SU-DHL-6 (cell line): ENCODE results near the gene CPNE4.

Source experiments
- H2AFZ ChIP-seq: fragments of 200-600 bp; sonication (generic); 2 replicates; pipeline ENCODE4 v1.6.1; 2014; ENCODE audit warnings: low read depth, mild to moderate bottlenecking, moderate library complexity, mixed read lengths, antibody characterized with exemption, low read length; ENCODE audit not compliant: severe bottlenecking
- H3F3A ChIP-seq: fragments of 200-600 bp; shearing (Covaris generic); 2 replicates; pipeline ENCODE4 v1.6.0; 2016; ENCODE audit warnings: antibody characterized with exemption, mild to moderate bottlenecking; ENCODE audit not compliant: insufficient read depth
- H3K27ac ChIP-seq: fragments of 200-600 bp; sonication (generic); 2 replicates; pipeline ENCODE4 v1.5.1; 2016; ENCODE audit warnings: low read depth, mild to moderate bottlenecking, low read length, moderate library complexity, mixed read lengths
- H3K27me3 ChIP-seq: fragments of 200-600 bp; sonication (generic), shearing (Covaris generic); 2 replicates; pipeline ENCODE4 v1.6.0; 2014; ENCODE audit warnings: mild to moderate bottlenecking, low read length
- H3K36me3 ChIP-seq: fragments of 200-600 bp; sonication (generic); 2 replicates; pipeline ENCODE4 v1.6.1; 2014; ENCODE audit warnings: mild to moderate bottlenecking, low read length, mixed read lengths
- H3K4me2 ChIP-seq: fragments of 300-600, 200-600 bp; shearing (Covaris generic), sonication (generic); 2 replicates; pipeline ENCODE4 v1.6.0; 2014; ENCODE audit warnings: low read length, low read depth, mild to moderate bottlenecking; ENCODE audit not compliant: poor library complexity, severe bottlenecking
- H3K4me3 ChIP-seq: fragments of 200-600 bp; sonication (generic); 2 replicates; pipeline ENCODE4 v1.5.1; 2014; ENCODE audit warnings: antibody characterized with exemption, low read length, mild to moderate bottlenecking, mixed read lengths; ENCODE audit not compliant: insufficient read depth, poor library complexity, severe bottlenecking
- H3K79me2 ChIP-seq: fragments of 200-600 bp; sonication (generic); 2 replicates; pipeline ENCODE4 v1.6.1; 2014; ENCODE audit warnings: mild to moderate bottlenecking, low read length, moderate library complexity; ENCODE audit not compliant: insufficient read depth
- H3K9ac ChIP-seq: fragments of 200-600 bp; sonication (generic); 2 replicates; pipeline ENCODE4 v1.7.0; 2014; ENCODE audit warnings: mild to moderate bottlenecking, low read length
- H3K9me2 ChIP-seq: fragments of 200-600 bp; sonication (generic); replicated peaks from 2 replicates; pipeline ENCODE4 v1.6.1; 2014; ENCODE audit warnings: low read length; ENCODE audit not compliant: insufficient read depth
- H3K9me3 ChIP-seq: fragments of 200-600 bp; sonication (generic); 2 replicates; pipeline ENCODE4 v1.6.1; 2014; ENCODE audit warnings: low read length, mixed read lengths; ENCODE audit not compliant: insufficient read depth
- H4K20me1 ChIP-seq: fragments of 200-600 bp; sonication (generic); 2 replicates; pipeline ENCODE4 v1.6.1; 2014; ENCODE audit warnings: low read depth, mild to moderate bottlenecking, antibody characterized with exemption, low read length, moderate library complexity, mixed read lengths
- CTCF ChIP-seq: fragments of 200-600 bp; sonication (generic); IDR thresholded peaks from one replicate; pipeline ENCODE4 v1.5.1; 2017; ENCODE audit warnings: antibody characterized with exemption, mild to moderate bottlenecking, low read length, moderate library complexity; ENCODE audit not compliant: insufficient read depth, poor library complexity, severe bottlenecking
- EZH2phosphoT487 ChIP-seq: fragments of 200-600 bp; sonication (generic), shearing (Covaris generic); conservative IDR thresholded peaks from 2 replicates; pipeline ENCODE4 v1.6.1; 2018; ENCODE audit warnings: mild to moderate bottlenecking, antibody characterized with exemption, low read length, moderate library complexity, mixed read lengths

CPNE4 gene

GRCh38 chr3:131846296-131846924 lies 188.4 kb downstream of the CPNE4 start:
- no peaks in the 10 kb centered on the region for H4K20me1 ChIP-seq
- H3K9me3 ChIP-seq: no peaks in the 10 kb centered on the region
- no peaks in the 10 kb centered on the region for H3K79me2 ChIP-seq
- H3K9me2 ChIP-seq: no peaks in the 10 kb centered on the region
- H3F3A ChIP-seq: no peaks in the 10 kb centered on the region
- no peaks in the 10 kb centered on the region for H3K36me3 ChIP-seq
- no peaks in the 10 kb centered on the region for H3K27me3 ChIP-seq
- no peak overlapping the region for H3K9ac ChIP-seq
- H2AFZ ChIP-seq: no peak overlapping the region
- H3K4me3 ChIP-seq: no peak overlapping the region
- no peak overlapping the region for H3K27ac ChIP-seq
- no peak overlapping the region for H3K4me2 ChIP-seq
- TF ChIP-seq EZH2phosphoT487 (no peak), CTCF (no peak)

DNA sequence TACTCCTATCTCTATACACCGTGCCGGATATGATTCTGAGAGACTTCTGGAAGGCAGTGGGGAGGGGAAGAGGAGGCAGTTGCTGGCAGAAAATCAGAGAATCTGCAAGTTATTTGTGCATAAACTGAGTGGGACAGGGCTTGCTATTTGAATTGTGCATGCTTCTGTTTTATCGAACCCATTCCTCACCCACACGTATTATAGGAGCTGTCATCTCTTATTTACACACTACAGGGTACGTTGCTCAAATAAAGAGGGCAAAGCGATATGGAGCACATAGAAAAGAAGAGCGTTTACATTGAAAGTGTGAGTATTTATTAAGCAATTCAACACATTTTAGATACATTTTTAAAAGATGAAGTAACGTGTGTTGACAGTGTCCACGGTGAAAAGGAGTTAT lies 191.6 kb downstream of the CPNE4 start:
- Histone ChIP-seq H3K36me3 (no peaks in the 10 kb centered on the region), H3K4me2 (no peak overlapping the region), H3K27ac (no peak overlapping the region), H3K27me3 (no peaks in the 10 kb centered on the region), H3K79me2 (no peaks in the 10 kb centered on the region), H2AFZ (no peak overlapping the region), H3K4me3 (no peak overlapping the region), H3K9ac (no peak overlapping the region), H3K9me3 (no peaks in the 10 kb centered on the region), H3K9me2 (no peaks in the 10 kb centered on the region), H3F3A (no peaks in the 10 kb centered on the region), H4K20me1 (no peaks in the 10 kb centered on the region)
- TF ChIP-seq CTCF (no peak), EZH2phosphoT487 (no peak)

GRCh38 chr3:131840156-131840797 lies 194.5 kb downstream of the CPNE4 start:
- Histone ChIP-seq H3K9ac (no peak overlapping the region), H3K79me2 (no peaks in the 10 kb centered on the region), H3K27ac (no peak overlapping the region), H3K9me2 (no peaks in the 10 kb centered on the region), H3K9me3 (no peaks in the 10 kb centered on the region), H3K4me2 (no peak overlapping the region), H3K4me3 (no peak overlapping the region), H3K36me3 (no peaks in the 10 kb centered on the region), H4K20me1 (no peaks in the 10 kb centered on the region), H2AFZ (no peak overlapping the region), H3F3A (no peaks in the 10 kb centered on the region), H3K27me3 (no peaks in the 10 kb centered on the region)
- TF ChIP-seq CTCF: no peak
- no peak for TF ChIP-seq EZH2phosphoT487
